NCI-H1436 treated with DMSO at 0.1 percent for 48 hours (cell line): Measurements from ENCODE around the gene ZNF831.
A peak's percentile ranks its signal among the peaks of the same experiment; 100 is the strongest.

Experiments
- DNase-seq: peaks from one replicate; lab custom pipeline; 2025; lab: John Stamatoyannopoulos, UW

ZNF831 gene

DNA sequence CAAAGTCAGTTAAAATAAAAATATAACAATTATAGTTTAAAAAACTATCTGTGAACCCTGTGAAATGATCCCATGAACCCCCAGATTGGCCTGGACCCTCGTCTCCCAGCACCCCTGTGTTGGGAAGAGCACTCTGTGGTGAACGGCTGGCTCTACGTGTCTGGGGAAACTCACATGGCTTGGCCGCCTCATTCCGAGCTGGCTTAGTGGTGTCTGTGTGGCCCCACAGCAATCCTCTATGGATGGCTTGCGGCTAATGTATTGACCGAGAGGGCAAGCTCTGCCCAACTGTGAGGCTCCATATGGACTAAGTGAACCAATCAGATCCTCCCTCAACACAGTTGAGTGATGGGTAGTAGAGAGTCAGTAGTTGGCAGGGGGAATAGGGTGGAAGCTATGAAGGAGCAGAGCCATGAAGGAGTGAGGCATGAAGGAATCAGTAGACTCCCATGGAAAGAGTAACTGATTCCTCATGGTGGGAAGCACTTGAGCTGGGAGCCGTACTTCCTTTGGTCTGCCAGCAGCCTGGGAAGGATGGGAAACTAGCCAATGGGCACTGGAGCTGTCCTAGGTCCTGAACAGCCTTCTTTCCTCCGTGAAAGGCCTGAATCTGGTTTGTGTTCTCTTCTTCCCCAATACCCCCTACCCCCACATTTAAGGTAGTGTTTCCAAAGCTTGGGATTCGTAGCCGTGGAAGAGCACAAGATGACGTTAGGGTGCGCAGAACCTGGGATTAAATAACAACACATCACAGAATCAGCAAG lies 21.6 kb upstream of the ZNF831 start:
- no peak for DNase-seq

DNA sequence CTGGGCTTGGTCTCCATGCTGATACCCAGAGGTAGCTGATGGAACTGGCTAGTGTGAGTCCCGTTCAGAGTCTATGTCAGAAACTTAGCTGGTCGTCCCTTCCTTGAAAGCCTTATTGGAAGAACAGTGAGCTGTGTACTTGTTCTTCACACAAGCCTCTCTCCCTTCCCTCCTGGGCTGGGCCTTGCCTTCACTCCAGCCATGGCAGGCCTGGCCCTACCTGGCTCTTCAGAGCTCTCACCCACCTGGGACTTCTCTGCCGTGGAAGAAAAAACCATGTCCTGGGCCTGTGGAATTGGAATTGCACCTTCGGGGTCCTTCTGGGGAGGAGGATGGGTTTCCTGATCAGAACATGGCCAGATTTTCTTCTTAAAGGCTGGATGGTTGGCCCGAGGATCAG lies 20.3 kb upstream of the ZNF831 start:
- no peak for DNase-seq

DNA sequence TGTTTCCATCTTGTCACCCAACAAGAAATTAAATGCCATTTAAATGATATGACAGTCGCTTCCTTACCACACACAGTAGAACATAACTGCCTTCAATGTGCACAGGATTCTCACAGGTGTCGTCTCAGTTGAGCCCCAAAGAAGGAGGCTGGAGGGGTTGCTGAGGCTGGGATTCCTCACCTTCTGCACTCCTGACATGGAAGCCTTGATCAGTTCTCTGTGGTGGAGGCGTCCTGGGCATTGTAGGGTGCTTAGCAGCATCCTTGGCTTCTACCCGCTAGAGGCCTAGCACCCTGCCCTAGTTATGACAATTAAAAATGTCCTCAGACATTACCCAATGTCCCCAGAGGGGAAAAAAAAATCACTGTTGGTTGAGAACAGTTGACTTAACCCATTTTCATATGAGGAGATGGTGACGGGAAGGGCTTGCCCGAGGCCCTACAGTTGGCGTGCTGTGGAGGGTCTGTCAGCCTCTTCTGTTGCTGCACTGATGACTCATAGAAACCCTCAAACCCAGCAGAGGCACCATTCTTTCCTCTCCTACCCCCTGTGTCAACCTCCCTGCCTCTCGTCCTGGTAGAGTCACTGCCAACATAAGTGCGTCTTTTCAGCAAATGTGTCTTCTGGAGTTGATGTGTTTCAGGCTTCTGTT lies 19.3 kb upstream of the ZNF831 start:
- DNase-seq, result no peak

DNA sequence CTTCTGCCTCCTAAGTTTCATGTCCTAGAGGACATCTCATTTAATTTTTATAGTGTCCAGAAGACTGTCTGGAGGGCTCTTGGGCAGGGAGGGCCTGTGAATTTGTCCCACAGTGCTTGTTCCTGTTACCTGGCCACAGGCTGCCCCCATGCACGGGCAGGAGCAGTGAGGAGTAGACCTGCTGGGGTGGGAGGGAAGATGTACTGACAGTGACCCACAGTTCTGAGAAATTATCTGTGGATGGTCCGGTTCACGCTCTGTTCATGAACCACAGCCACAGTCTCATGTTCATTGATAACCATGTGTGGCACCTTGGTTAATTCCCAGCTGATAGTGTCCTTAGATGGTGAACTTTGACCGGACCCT lies 18.8 kb upstream of the ZNF831 start:
- DNase-seq, result no peak

DNA sequence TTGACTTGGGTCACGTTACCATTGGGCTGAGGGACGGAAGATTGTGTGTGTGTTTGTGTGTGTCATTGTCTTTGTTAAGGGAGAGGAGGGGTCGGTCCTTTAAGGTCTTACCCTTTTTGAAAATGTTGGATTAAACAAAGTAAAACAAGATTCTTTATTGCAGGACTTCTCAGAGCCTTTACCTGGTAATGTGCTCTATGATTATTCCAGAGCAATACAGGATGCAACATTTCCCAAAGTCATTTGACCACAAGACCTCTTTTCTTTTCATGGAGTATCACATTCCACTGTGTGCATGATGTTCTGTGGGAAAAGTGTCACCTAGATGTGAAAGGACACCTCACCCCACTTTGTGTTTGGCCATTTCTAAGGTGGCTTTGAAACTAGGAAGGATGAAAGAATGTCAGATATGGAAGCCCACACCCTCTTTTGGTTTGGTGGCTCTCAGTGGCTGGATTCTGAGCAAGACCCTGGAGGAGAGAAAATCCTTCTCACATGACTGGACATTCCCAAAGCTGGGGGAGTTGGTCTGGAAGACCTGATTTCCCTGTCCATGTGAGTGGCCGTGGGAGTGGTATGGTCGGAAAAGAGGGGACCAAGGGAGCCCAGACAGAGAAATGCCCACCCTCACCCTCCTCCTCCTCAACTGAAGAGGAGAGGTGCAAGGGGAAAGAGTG lies 18.2 kb upstream of the ZNF831 start:
- no peak for DNase-seq

DNA sequence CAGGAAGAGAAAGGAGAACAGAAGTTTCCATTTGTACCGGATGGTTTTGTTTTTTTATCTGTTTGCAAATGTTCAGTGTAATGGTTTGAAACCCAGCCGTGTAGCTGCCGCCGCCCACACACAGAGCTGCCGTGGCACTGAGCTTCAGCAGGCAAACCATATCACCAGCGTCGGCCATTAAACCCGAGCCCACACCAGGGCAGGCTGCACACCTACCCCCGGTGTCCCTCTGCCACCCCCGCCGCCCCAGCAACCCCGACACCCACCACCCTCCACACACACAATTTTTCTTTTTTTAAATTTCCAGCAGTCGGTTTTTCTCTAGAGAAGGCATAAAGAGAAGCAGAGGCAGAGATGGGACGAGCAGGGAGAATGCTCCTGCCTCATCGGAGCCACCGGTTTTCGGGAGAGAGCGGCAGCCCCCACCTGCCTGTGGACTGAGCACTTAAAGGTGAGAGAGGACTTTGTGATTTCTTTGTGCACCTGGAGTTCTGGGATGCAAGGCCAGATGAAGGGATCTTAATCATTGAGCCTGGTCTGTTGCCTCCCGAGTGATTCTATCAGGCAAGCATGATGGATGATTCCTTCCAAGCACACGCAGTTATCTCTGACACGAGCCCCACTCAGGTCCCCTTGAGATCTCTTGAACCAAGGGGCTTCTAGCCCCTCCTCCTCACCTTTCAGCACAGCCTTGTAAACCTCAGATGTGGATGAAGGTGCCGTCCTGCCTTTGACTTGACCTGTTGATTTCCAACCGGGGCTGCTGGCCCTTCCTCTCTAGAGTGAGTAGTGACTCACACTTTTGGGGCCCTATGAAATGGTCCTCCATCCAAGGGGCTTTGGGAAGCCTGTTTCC lies 17.5 kb upstream of the ZNF831 start:
- no peak for DNase-seq

DNA sequence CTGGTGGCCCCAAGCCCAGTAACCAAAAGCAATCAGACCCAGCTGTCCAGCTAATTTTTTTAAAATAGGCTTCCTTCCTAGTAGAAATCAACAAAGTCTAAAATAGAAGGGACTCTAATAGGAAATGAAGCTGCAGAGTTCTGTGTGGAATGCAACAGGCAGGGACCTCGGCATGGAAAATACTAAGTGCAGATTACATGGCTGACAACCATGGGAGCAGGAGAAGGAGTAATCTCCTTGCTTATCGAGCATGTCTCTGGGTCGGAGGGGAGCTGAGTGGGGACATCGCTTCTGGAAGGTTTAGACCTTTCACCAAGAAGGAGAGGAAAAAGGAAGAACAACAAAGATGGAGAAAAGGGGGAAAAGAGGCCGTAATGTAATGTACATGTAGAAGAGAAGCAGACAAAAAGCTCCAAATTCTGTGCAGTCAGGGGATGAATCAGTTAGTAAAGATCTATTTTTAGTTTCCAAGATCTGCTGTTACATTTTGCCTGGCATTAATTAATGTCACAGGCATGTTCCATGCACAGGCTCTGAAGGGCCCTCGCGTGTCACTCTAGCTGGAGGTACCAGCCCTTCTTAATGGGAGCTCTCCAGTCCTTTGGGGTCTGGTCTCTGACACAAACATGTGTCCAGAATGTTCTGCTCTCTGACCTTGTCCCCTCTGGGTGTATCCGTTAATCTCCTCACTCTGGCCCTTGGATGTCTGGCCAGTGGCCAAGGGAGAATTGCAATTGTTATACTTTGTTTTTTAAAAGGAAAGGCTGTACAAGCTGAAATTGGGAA lies 16.6 kb upstream of the ZNF831 start:
- DNase-seq, result no peak

DNA sequence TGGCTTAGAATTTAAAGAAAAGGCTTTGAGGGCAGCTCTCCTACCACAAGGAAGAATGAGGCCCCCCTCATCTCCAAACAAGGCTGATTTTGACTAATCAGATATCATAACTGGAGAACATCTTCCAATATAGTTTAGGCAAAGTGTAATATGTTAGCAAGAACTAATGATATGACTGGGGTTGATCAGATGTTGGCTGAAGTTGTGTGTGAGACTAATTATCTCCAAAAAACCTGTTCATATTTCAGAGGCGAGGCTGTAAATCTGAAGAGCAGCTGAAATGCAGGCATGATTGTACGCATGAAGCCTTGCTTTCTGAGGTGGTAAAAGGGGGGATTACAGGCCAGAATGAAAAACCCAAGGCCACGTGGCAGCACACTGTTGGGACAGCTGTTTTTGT lies 16.0 kb upstream of the ZNF831 start:
- DNase-seq, result no peak

DNA sequence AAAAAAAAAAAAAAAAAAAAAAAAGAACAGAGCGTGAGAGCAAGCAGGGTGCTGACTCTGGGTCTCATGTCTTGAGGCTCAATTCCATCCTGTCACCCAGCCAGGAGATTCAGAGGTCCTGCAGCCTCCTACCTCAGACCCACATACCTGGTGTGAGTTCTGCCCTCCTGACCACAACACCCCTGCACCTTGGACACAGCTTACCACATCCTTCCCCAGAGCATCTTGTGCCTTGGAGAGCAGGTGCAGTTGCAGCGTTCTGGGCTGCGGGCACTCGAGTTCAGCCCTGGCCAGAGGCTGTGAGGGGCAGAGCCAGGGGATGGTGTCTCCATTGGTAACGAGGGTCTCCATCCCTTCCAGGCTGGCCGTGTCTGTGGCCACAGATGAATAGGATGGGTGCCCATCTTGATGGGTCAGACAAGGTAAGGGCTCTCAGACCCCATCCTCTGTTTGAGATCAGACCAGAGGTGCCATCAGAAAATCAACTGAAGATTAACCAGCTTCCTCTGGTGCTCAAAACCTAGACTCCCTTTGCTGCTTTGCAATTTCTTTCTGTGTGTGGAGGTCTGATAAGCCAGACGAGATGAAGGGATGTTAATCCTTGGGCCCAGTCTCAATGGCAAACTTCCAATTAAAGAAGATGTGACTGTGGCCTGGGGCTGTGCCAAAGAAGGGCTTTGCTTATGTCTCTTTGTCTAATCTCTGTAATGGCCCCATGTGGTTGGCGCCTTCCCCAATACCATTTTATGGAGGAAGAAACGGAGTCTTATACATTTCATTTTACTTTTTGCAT lies 14.7 kb upstream of the ZNF831 start:
- no peak for DNase-seq

DNA sequence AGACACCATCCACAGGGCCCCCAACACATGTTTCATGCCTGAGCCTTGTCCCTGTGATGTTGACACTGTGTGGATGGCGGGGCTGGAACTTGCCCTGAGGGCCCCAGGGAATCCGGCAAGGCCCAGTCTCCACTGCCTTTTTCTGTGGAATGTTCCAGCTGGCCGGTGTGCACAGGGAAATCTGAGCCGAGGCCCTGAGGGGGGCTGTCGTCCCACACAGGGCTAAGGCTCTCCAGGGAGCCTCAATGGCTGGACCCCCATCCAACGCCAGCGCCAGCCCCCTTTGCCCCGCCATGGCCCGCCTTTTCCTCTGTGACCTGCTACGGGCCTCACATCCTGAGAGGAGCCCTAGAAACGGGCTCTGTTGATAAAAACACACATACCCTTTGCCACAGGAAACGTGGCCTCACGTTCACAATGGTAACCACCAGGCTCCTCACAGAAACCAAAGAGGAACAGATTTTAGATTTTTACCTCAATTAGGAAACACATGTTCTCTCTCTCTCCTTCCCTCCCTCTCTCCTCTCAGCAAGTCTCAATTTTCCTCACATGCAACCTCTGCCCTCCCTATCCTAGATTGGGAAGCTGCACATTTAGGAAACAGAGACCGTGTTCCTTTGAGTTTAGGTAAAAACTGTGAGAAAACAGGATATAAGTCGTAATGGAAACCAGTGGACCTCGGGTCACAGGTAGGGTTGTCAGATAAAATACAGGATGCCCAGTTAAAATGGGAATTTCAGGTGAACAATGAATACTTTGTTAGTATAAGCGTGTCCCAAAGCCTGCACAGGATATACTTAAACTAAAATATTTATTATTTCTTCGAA lies 13.7 kb upstream of the ZNF831 start:
- DNase-seq, result no peak

DNA sequence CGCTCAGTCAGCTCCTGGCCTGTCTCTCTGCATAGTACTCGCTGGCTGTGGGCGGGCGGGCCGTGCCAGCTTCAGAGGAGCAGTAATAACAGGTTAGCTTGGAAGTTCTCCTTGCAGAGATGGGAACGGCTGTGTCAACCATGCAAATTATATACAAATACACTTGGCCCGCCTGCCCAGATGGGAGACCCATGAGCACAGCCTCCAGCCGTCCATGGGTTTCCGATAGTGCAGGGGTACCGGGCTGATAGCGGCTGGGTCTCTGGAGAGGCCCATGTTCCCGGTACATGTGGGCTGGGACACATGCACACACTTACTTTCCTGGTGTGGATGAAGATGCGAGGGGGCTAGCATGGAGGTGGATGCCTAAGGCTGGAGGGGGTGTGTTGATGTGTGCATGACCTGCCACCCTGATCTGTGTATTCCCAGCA lies 12.8 kb upstream of the ZNF831 start:
- DNase-seq, result no peak

DNA sequence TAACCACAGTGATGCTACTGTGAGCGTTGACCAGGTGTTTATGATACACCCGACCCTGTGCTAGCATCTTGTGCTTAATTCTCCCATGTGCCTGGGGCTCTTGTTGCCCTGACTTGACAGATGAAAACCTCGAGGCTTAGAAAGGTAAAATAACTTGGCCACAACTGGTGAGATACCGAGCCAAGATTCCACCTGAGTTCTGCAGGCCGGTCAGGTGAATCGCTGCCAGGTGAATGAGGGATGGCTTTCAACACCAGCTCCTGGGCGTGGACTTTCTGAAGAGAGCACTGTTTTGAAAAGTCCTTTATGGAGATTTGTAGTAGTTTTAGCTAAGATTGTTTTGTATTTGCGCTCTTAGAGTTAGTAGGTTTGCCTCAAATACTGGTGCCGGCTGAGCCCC lies 12.2 kb upstream of the ZNF831 start:
- no peak for DNase-seq

DNA sequence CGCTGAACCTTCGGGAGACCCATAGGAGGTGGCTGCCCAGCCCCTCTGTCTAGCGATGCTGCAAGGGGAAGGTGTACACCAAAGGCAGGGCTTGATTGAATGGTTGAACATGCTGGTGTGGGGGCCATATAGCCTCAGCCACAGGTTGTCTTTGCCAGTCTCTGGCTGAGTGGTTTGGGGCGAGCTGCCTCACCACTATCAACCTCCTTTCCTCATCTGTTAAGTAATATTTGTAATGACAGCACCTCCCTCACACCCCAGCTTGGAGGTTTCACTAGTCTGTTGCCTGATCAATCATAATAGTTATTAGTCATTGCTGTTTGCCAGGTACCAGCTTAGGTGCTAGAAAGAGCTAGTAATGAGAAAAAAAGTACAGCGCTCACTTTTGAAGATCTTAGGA lies 11.8 kb upstream of the ZNF831 start:
- DNase-seq, result no peak

DNA sequence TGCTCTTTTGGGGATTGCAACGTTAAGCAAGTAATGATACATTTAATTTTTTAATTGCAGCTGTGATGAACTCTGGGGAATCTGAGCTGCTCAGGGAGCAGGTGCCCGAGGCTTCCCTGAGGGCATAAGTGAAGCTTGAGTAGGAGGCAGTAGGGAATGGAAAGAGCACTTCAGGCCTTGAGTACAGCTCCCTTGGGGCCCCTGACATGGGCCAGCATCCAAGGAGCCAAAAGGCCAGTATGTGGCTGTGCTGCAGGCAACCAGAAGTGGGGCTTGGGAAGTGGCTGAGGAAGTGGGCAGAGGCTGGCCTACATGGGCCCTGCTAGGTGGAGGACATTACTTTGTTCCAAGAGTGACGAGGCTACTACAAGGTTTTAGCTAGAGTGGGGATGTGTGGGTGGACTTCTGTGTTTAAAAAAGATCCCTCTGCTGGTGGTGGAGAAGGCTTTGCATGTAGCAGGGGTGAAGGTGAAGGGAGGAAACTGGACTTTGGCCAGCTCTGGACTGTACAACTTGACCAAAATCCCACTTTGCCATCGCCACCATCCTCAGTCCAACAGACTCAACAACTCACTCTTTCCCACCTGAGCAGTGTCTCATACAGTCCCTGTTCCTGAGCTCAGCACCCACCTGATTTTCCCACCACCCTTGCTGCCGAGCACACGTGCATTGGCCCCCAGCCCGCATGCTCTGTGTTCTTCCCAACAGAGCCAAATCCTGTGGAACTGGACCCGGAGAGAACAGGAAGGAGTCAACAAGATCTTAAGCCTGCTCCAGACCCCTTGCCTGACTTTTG lies 10.9 kb upstream of the ZNF831 start:
- peak; percentile 44 for DNase-seq

DNA sequence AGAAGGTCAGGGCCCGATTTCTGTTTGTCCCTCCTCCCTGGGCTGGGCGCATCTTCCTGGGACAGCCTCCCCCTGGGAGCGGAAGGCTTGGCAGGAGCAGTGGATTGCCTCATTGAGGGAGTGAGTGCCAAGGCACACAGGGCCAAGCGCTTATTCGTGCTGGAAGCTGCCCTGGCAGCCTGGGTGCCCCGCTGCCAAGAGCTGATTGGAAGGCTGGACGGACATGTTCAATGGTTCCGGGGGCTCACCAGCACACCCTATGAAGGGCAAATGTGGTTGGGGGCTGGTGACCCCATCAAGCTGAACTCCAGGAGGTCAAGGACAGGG lies 10.3 kb upstream of the ZNF831 start:
- no peak for DNase-seq

DNA sequence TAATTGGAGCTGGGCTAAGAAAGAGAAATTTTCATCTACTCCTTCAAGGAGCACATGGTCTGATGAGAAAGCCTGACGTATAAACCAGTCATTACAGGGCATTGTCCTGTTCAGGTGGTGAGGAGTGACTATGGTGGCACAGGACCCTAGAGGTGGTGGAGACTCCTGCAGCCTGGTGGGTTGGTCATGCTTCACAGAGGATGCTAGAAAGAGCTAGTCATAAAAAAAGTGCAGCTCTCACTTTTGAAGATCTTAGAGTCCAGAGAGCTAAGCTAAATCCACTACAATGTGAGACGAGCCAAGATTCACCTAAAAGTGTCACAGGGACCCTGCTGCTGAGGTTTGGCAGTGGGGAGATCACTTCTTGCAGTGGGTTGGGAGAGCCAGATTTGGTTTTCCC lies 9.8 kb upstream of the ZNF831 start:
- no peak for DNase-seq

DNA sequence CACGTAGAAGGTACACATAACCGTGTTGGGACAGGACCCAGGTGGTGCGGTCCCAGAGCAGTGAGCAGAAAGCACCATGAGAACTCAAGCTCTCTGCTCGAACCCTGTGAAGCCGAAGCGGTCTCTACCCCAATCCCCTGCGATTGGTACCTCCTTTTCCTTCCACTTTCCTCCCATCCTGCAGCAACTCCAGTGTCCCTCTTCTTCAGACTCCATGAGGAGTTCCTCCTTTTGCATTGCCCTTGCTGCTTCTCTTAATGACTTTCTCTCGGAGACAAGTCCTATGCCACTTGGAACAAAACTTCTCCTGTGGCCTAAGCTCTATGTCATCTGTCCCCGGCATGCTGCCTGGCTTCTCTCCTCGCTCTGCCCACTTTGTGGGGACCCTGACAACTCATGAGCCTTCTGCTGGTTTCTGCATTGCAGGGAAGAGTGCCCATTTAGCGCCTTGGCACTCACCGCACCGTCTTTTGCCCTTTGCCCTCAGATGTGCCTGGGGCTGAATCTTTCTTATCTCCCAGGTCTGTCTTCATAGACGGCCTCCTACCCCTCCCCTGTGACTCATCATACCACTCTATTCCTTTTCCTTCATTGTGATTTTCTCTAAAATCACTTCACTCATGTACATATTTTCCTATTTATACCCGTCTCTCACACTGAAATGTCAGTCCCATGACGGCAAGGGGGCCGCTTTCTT lies 9.2 kb upstream of the ZNF831 start:
- no peak for DNase-seq

DNA sequence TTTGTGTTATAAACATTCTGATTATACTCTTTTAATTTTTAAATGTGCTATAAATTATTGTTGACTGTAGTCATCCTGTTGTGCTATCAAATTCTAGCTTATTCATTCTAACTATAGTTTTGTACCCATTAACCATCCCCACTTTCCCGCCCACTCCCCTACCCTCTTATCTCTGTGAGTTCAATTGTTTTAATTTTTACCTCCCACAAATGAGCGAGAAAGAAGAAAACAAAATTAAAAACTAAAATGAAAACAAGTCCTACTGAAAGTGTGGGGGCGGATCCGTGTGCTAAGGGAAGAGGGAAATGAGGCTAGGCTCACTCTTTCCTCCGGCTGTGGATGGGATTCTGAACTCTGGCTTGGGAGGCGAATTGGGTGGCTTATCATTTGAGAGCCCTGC lies 6.6 kb upstream of the ZNF831 start:
- no peak for DNase-seq

DNA sequence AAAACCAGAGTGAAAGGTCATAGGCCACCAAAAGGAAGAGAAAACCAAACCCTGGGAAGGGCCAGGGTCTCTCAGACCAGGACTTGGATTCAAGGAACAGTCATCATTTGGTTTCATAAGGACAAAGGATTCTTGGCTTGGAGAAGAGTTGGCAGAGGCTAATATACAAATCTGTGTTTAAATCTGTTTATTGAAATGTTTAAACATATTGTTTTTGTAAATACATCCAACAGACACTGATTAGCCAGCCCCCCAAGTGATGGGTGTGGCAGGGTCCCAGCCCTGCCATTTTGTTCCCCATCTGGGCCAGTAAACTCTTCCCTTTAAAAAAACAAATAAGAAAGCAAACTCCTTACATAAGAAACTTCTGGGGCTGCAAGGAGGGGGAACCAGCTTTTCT lies 6.1 kb upstream of the ZNF831 start:
- no peak for DNase-seq
